Fibroblast of the aortic adventitia (primary cell): ENCODE measurements around the gene NUP133. TPM values are rescaled to one million over a fixed set of nuclear protein-coding genes. Genes with fewer than 3 reads are reported as not detected.

Experiments used
- DNase-seq: peaks from one replicate; pipeline ENCODE4 v3.0.0-alpha.2; 2010; ENCODE audit warnings: low read depth
- H3K4me3 ChIP-seq: 2 replicates; pipeline ENCODE4 v1.5.1; 2011; ENCODE audit warnings: low read depth, mild to moderate bottlenecking, control low read depth, low read length, moderate library complexity
- CTCF ChIP-seq: IDR thresholded peaks from 2 replicates; pipeline ENCODE4 v1.5.1; 2011; ENCODE audit warnings: mild to moderate bottlenecking, low read length, control low read depth, inconsistent platforms; ENCODE audit not compliant: insufficient read depth
- total RNA-seq: library from RNA; depleted of rRNA; stranded (reverse); fragments of >200 nt; gene quantifications from 2 replicates; pipeline ENCODE4 v1.2.3, GENCODE V29; 2012; ENCODE audit warnings: low replicate concordance

The NUP133 gene
- total RNA-seq, 1 donor = 46.1 TPM

- DNase-seq = no peak
- H3K4me3 ChIP-seq = no peak overlapping the region
- no peak for TF ChIP-seq CTCF
These were observed 41.3 kb downstream of the NUP133 start for GRCh38 chr1:229466887-229467286.

GRCh38 chr1:229464672-229465071, 43.5 kb downstream of the NUP133 start:
- no peak for TF ChIP-seq CTCF
- no peak for DNase-seq

GRCh38 chr1:229461032-229461668, 47.0 kb downstream of the NUP133 start:
- no peak for TF ChIP-seq CTCF
- no peak for DNase-seq
- H3K4me3 ChIP-seq = no peak overlapping the region

More at GRCh38 chr1:229464672-229465071, 43.5 kb downstream of the NUP133 start:
- no peak overlapping the region for H3K4me3 ChIP-seq

- TF ChIP-seq CTCF = no peak
- DNase-seq = no peak
- no peak overlapping the region for H3K4me3 ChIP-seq
These were observed 48.3 kb downstream of the NUP133 start for GRCh38 chr1:229459815-229460214.

- no peak overlapping the region for H3K4me3 ChIP-seq
- no peak for DNase-seq
- TF ChIP-seq CTCF = no peak
These were observed 50.7 kb downstream of the NUP133 start for GRCh38 chr1:229457436-229457835.

GRCh38 chr1:229456016-229456415, 52.1 kb downstream of the NUP133 start:
- no peak overlapping the region for H3K4me3 ChIP-seq
- TF ChIP-seq CTCF = no peak
- no peak for DNase-seq

- no peak overlapping the region for H3K4me3 ChIP-seq
- no peak for DNase-seq
- TF ChIP-seq CTCF = no peak
These were observed 54.1 kb downstream of the NUP133 start for GRCh38 chr1:229454056-229454455.
